ENCODE measurements around the gene C12orf60. TPM values are rescaled to one million over a fixed set of nuclear protein-coding genes. Genes with fewer than 3 reads are reported as not detected.

C12orf60 gene
- total and polyA plus RNA-seq, 2 donors = 1.0 to 3.6 TPM

- Histone ChIP-seq H3K27ac (ENCODE audit: low read depth) (no peak overlapping the region), H3K4me3 (ENCODE audit: low read depth, low read length) (no peak overlapping the region), H3K4me1 (ENCODE audit: insufficient read depth) (peaks cover 1% of the 10 kb centered on the region), H3K36me3 (ENCODE audit: insufficient read depth) (no peaks in the 10 kb centered on the region)
- WGBS = 96% methylated on average over 1 of the region's 1 CpG
- no peak for DNase-seq (ENCODE audit: extremely low spot score)
Measured at GRCh38 chr12:14850929-14851663, 47.6 kb downstream of the C12orf60 start.

- H3K27ac ChIP-seq (ENCODE audit: low read depth) = no peak overlapping the region
- H3K4me3 ChIP-seq (ENCODE audit: low read depth, low read length) = no peak overlapping the region
- H3K4me1 ChIP-seq (ENCODE audit: insufficient read depth) = peaks cover 1% of the 10 kb centered on the region
- no peak for DNase-seq (ENCODE audit: extremely low spot score)
- no peaks in the 10 kb centered on the region for H3K36me3 ChIP-seq (ENCODE audit: insufficient read depth)
Measured at GRCh38 chr12:14852880-14853279, 49.4 kb downstream of the C12orf60 start.

DNA sequence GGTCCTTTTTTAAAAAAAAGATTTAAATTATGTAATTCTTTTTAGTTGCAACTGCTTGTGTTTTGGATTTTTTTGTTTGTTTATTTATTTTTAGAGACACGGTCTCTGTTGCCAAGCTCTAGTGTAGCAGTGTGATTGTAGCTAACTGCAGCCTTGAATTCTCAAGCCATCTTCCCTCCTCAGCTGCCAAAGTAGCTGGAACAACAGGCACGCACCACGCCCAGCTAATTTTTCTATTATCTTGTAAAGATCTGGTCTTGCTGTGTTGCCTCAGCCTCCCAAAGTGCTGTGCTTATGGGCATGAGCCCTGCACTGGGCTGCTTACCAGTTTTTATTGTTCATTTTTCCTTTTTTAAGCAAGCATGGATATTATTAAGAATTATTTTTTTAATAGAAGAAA lies 50.5 kb downstream of the C12orf60 start:
- Histone ChIP-seq H3K36me3 (ENCODE audit: insufficient read depth) (no peaks in the 10 kb centered on the region), H3K27ac (ENCODE audit: low read depth) (no peak overlapping the region), H3K4me3 (ENCODE audit: low read depth, low read length) (no peak overlapping the region), H3K4me1 (ENCODE audit: insufficient read depth) (peaks cover 1% of the 10 kb centered on the region)
- 43% methylated on average over 3 of the region's 3 CpGs for WGBS
- DNase-seq (ENCODE audit: extremely low spot score) = no peak

DNA sequence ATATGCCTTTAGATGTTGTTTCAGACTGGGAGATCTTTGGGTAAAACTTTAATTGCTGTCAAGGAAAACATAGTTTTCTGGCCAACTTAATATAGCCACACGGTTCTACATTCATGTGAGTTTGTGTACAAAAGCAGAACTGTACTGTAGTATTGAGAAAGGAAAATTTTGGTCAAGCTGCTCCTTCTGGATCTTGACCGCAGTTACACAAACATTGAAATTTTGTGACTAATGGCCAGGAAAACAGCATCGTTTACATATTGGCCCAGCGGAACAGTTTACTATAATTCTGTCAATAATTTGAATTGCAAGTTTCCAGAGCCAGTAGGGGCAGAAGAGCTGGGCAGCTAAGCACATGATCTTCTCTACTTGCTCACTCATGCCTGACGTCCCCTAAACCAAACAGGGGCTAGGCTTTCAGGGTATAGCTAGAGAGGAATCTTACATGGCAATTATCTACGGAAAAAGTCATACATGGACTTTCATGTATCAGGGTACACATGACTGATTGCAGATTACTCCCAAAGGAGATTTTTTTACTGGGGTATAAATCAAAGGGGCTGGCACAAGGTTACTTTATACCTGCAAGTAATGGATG lies 51.2 kb downstream of the C12orf60 start:
- Histone ChIP-seq H3K4me3 (ENCODE audit: low read depth, low read length) (no peak overlapping the region), H3K4me1 (ENCODE audit: insufficient read depth) (peaks cover 1% of the 10 kb centered on the region), H3K36me3 (ENCODE audit: insufficient read depth) (no peaks in the 10 kb centered on the region), H3K27ac (ENCODE audit: low read depth) (no peak overlapping the region)
- 38% methylated on average over 6 of the region's 6 CpGs for WGBS
- DNase-seq (ENCODE audit: extremely low spot score) = no peak

GRCh38 chr12:14858513-14858912 lies 55.0 kb downstream of the C12orf60 start:
- no peak for DNase-seq (ENCODE audit: extremely low spot score)
- Histone ChIP-seq H3K36me3 (ENCODE audit: insufficient read depth) (no peaks in the 10 kb centered on the region), H3K27ac (ENCODE audit: low read depth) (no peak overlapping the region), H3K4me1 (ENCODE audit: insufficient read depth) (peaks cover 1% of the 10 kb centered on the region), H3K4me3 (ENCODE audit: low read depth, low read length) (no peak overlapping the region)
- 96% methylated on average over 1 of the region's 1 CpG for WGBS

GRCh38 chr12:14860490-14860889 lies 57.0 kb downstream of the C12orf60 start:
- Histone ChIP-seq H3K4me3 (ENCODE audit: low read depth, low read length) (no peak overlapping the region), H3K36me3 (ENCODE audit: insufficient read depth) (no peaks in the 10 kb centered on the region), H3K27ac (ENCODE audit: low read depth) (no peak overlapping the region), H3K4me1 (ENCODE audit: insufficient read depth) (no peaks in the 10 kb centered on the region)
- DNase-seq (ENCODE audit: extremely low spot score) = no peak

DNA sequence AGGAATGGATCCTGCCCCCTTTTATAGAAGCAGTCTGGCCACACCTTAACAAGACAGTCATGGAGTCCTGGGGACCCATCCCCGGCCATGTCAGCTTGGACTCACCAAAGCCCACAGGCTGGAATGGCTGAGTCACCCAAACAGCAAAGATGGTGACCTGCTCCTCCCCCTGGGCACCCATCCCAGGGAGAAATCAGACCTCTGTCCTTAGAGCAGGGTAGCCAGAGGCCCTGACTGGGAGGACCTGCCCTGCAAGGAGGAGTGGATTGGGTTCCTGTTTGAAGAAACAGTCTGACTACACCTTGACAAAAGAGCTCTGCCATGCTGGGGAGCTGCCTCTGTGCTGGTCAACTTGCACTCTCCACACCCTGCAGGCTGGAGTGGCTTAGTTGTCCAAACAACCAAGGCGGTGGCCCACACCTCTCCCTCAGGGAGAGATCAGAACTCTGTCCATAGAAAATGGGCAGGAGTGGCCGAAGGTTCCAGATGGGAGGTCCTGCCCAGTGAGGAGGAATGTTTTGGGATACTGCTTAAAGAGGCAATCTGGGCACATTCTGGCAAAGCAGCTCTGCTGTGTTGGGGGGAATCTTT lies 65.5 kb downstream of the C12orf60 start:
- 93% methylated on average over 3 of the region's 3 CpGs for WGBS
- no peaks in the 10 kb centered on the region for H3K4me1 ChIP-seq (ENCODE audit: insufficient read depth)
- no peak overlapping the region for H3K27ac ChIP-seq (ENCODE audit: low read depth)
- DNase-seq (ENCODE audit: extremely low spot score) = no peak
- H3K4me3 ChIP-seq (ENCODE audit: low read depth, low read length) = no peak overlapping the region
- no peaks in the 10 kb centered on the region for H3K36me3 ChIP-seq (ENCODE audit: insufficient read depth)

DNA sequence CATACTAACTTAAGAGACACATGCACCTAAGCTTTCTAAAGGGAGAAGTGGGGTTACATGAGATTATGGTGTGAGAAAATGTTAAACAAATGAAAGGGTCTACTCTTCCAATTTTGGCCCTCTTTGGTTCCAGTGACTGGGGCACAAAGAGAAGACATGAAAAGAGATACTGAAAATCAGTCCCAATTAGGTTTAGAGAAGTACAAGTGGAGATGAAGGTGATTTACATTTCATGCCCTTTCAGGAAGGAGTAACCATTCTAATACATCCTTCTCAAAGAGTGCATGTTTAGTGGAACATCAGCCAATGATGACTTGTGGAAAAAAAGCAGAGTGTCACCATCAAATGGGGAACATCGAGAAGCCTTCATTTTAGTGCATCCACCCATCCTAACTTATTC lies 67.8 kb downstream of the C12orf60 start:
- H3K27ac ChIP-seq (ENCODE audit: low read depth) = no peak overlapping the region

DNA sequence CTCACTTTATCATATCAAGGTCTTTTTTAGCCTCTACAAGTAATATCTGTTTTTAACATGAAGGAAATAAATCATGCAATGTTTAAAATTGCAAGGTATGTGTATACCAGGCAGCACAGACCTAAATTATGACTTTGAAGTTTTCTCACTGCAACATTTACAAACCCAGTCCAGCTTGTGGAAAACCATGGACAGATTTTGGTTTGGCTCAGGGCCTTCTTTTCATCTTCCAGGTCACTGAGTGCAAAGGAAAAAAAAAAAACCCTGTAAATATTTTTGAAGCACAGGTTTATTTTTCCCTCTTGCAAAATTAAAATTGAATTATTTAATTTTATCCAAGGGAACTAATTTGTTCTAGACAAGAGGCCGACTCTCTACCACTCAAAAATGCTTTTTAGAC lies 68.4 kb downstream of the C12orf60 start:
- H3K4me1 ChIP-seq (ENCODE audit: insufficient read depth) = no peaks in the 10 kb centered on the region
- DNase-seq (ENCODE audit: extremely low spot score) = no peak
- 78% methylated on average over 1 of the region's 1 CpG for WGBS
- H3K36me3 ChIP-seq (ENCODE audit: insufficient read depth) = no peaks in the 10 kb centered on the region
- H3K4me3 ChIP-seq (ENCODE audit: low read depth, low read length) = no peak overlapping the region
- no peak overlapping the region for H3K27ac ChIP-seq (ENCODE audit: low read depth)

More for the DNA sequence above, 67.8 kb downstream of the C12orf60 start:
- Histone ChIP-seq H3K4me1 (ENCODE audit: insufficient read depth) (no peaks in the 10 kb centered on the region), H3K4me3 (ENCODE audit: low read depth, low read length) (no peak overlapping the region), H3K36me3 (ENCODE audit: insufficient read depth) (no peaks in the 10 kb centered on the region)
- 96% methylated on average over 1 of the region's 1 CpG for WGBS
- DNase-seq (ENCODE audit: extremely low spot score) = no peak

DNA sequence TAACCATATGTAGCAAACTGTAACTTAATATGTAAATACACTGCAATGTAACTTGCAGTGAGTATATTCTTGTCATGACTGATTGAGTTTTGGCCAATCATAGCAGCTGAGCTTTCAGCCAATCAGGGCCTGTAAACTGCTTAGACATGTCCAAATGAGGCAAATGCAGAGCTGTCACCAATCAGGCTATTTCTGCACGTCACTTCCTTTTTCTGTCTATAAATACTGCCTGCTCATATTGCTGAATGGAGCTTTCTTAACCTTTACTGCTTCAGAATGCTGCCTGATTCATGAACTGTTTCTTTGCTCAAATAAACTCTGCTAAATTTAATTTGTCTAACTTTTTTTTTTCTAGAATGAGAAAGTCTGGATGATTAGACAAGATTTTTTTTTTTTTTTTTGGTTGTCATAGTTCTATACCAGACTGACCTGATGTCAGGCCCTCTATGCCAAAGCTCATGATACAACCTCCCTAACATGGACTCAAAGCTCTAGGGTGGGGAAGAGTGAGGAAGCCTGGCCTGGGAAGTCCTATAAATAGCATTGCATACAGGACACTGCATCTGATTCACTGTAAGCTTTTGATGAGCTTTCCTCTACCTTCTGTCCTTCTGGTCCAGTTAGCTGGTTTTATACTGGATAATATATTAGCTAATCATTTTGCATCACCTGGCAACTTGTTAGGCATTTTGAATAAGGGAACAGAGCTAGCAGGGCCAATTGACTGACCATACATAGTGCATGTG lies 70.1 kb downstream of the C12orf60 start:
- H3K36me3 ChIP-seq (ENCODE audit: insufficient read depth) = no peaks in the 10 kb centered on the region
- DNase-seq (ENCODE audit: extremely low spot score) = no peak
- H3K27ac ChIP-seq (ENCODE audit: low read depth) = no peak overlapping the region
- WGBS = 70% methylated on average over 1 of the region's 1 CpG
- H3K4me1 ChIP-seq (ENCODE audit: insufficient read depth) = no peaks in the 10 kb centered on the region
- no peak overlapping the region for H3K4me3 ChIP-seq (ENCODE audit: low read depth, low read length)

Other genes starting within 250 kb of the C12orf60 start
- 55.3 TPM for gene PLBD1, start 235.8 kb upstream of the C12orf60 start, total RNA-seq
- 23.2 TPM for gene PLBD1, start 235.8 kb upstream of the C12orf60 start, polyA plus RNA-seq
- gene GUCY2C, start 107.1 kb upstream of the C12orf60 start, total RNA-seq = not detected
- gene GUCY2C, start 107.1 kb upstream of the C12orf60 start, polyA plus RNA-seq = not detected
- gene WBP11, start 192 bp upstream of the C12orf60 start, total RNA-seq = 32.9 TPM
- 27.7 TPM for gene WBP11, start 192 bp upstream of the C12orf60 start, polyA plus RNA-seq
- 5.0 TPM for gene SMCO3, start 10.5 kb downstream of the C12orf60 start, total RNA-seq
- 0.20 TPM for gene SMCO3, start 10.5 kb downstream of the C12orf60 start, polyA plus RNA-seq
- 4.8 TPM for gene ART4, start 39.9 kb downstream of the C12orf60 start, total RNA-seq
- 0.60 TPM for gene ART4, start 39.9 kb downstream of the C12orf60 start, polyA plus RNA-seq
- 487 TPM for gene MGP, start 82.2 kb downstream of the C12orf60 start, total RNA-seq
- gene MGP, start 82.2 kb downstream of the C12orf60 start, polyA plus RNA-seq = 596 TPM
- gene ERP27, start 134.9 kb downstream of the C12orf60 start, total RNA-seq = 27.3 TPM
- gene ERP27, start 134.9 kb downstream of the C12orf60 start, polyA plus RNA-seq = 1.8 TPM
- gene ARHGDIB, start 157.9 kb downstream of the C12orf60 start, total RNA-seq = 56.6 TPM
- gene ARHGDIB, start 157.9 kb downstream of the C12orf60 start, polyA plus RNA-seq = 127 TPM
- not detected for gene PDE6H, start 169.4 kb downstream of the C12orf60 start, total RNA-seq
- not detected for gene PDE6H, start 169.4 kb downstream of the C12orf60 start, polyA plus RNA-seq